ENCODE measurements around the gene OR4K14. TPM values are rescaled to one million over a fixed set of nuclear protein-coding genes. Genes with fewer than 3 reads are reported as not detected.

Gene OR4K14
- total and polyA plus RNA-seq, 2 donors from 2014 or later = not detected

DNA sequence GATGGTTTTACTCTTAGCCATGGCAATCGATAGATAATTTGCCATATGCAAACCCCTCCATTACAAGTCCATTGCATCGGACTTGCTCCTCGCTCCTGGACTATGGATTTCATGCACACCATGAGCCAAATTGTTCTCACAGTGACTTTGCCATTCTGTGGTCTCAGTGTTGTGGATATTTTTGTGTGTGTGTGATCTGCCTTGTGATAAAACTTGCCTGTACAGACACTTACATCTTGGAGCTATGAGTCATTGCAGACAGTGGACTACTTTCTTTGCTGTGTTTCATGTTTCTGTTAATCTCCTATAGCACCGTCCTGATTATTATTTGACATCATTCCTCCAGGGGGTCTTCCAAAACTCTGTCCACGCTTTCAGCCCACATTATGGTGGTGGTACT is 25.1 kb upstream of the OR4K14 start:
- H3K27ac ChIP-seq (ENCODE audit: low read depth in 2 of 2, low read length in 2 of 2) = no peak overlapping the region
- no peaks in the 10 kb centered on the region for H3K9me3 ChIP-seq (ENCODE audit: control insufficient read depth in 2 of 3, insufficient read depth in 1 of 3, low read length in 3 of 3)
- H3K4me1 ChIP-seq (ENCODE audit: control insufficient read depth in 2 of 3, insufficient read depth in 2 of 3, low read depth in 1 of 3, low read length in 3 of 3) = no peaks in the 10 kb centered on the region
- DNase-seq = no peak
- TF ChIP-seq, protein P1, sequence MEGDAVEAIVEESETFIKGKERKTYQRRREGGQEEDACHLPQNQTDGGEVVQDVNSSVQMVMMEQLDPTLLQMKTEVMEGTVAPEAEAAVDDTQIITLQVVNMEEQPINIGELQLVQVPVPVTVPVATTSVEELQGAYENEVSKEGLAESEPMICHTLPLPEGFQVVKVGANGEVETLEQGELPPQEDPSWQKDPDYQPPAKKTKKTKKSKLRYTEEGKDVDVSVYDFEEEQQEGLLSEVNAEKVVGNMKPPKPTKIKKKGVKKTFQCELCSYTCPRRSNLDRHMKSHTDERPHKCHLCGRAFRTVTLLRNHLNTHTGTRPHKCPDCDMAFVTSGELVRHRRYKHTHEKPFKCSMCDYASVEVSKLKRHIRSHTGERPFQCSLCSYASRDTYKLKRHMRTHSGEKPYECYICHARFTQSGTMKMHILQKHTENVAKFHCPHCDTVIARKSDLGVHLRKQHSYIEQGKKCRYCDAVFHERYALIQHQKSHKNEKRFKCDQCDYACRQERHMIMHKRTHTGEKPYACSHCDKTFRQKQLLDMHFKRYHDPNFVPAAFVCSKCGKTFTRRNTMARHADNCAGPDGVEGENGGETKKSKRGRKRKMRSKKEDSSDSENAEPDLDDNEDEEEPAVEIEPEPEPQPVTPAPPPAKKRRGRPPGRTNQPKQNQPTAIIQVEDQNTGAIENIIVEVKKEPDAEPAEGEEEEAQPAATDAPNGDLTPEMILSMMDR (IDR thresholded peaks at IDR 0.05; ENCODE audit: borderline replicate concordance, extremely low read depth, insufficient read depth) = no peak
- intact Hi-C loops (cut with DNase I) = no loop called here
- no peak overlapping the region for H3K4me3 ChIP-seq (ENCODE audit: low read length in 3 of 3)
- FAIRE-seq = no peak
- H3K36me3 ChIP-seq (ENCODE audit: control insufficient read depth in 2 of 3, insufficient read depth in 3 of 3, low read length in 3 of 3) = no peaks in the 10 kb centered on the region
- H3K9ac ChIP-seq (ENCODE audit: low read length in 3 of 3) = no peak overlapping the region
- H3K27me3 ChIP-seq (ENCODE audit: control insufficient read depth, insufficient read depth, low read length) = no peaks in the 10 kb centered on the region

DNA sequence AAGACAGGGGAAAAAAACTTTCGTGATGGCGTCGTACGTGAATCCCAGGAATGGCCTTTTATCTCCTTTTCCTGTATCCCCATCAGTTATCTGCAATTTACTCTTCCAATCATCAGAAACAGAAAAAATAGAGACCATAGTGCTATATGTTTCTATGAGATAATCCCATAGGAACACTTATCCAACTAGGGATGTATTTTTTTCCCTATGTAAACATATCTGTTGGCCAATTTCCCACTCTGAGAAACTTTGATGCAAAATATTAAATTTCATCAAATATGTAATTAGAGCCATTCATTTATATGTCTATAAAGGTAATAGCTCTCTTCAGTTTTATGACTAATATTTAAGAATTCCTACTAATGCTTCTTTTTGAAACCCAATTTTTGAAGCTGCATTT is 16.8 kb upstream of the OR4K14 start, which contains the start of gene OR4K13:
OR4K13 (minus strand) TSS at position 101 of the 400 bp plus-strand sequence. CDS start 1,280 bp downstream, outside the sequence.
- H3K4me1 ChIP-seq (ENCODE audit: control insufficient read depth in 2 of 3, insufficient read depth in 2 of 3, low read depth in 1 of 3, low read length in 3 of 3) = no peaks in the 10 kb centered on the region
- H3K9ac ChIP-seq (ENCODE audit: low read length in 3 of 3) = no peak within 1 kb of the TSS
- H3K9me3 ChIP-seq (ENCODE audit: control insufficient read depth in 2 of 3, insufficient read depth in 1 of 3, low read length in 3 of 3) = no peaks in the 10 kb centered on the region
- no peaks in the 10 kb centered on the region for H3K36me3 ChIP-seq (ENCODE audit: control insufficient read depth in 2 of 3, insufficient read depth in 3 of 3, low read length in 3 of 3)
- H3K27ac ChIP-seq (ENCODE audit: low read depth in 2 of 2, low read length in 2 of 2) = no peak within 1 kb of the TSS
- H3K27me3 ChIP-seq (ENCODE audit: control insufficient read depth, insufficient read depth, low read length) = no peaks in the 10 kb centered on the region
- FAIRE-seq = no peak
- intact Hi-C loops (cut with DNase I) = no loop called here
- no peak within 1 kb of the TSS for H3K4me3 ChIP-seq (ENCODE audit: low read length in 3 of 3)
- no peak for DNase-seq
- TF ChIP-seq, protein P1 (IDR thresholded peaks at IDR 0.05; ENCODE audit: borderline replicate concordance, extremely low read depth, insufficient read depth) = no peak

GRCh38 chr14:20035449-20035848 is 16.3 kb upstream of the OR4K14 start:
- no peak overlapping the region for H3K27ac ChIP-seq (ENCODE audit: low read depth in 2 of 2, low read length in 2 of 2)
- intact Hi-C loops (cut with DNase I) = no loop called here
- no peak for DNase-seq
- no peak for FAIRE-seq
- no peaks in the 10 kb centered on the region for H3K9me3 ChIP-seq (ENCODE audit: control insufficient read depth in 2 of 3, insufficient read depth in 1 of 3, low read length in 3 of 3)
- no peaks in the 10 kb centered on the region for H3K4me1 ChIP-seq (ENCODE audit: control insufficient read depth in 2 of 3, insufficient read depth in 2 of 3, low read depth in 1 of 3, low read length in 3 of 3)
- H3K36me3 ChIP-seq (ENCODE audit: control insufficient read depth in 2 of 3, insufficient read depth in 3 of 3, low read length in 3 of 3) = no peaks in the 10 kb centered on the region
- no peaks in the 10 kb centered on the region for H3K27me3 ChIP-seq (ENCODE audit: control insufficient read depth, insufficient read depth, low read length)
- no peak overlapping the region for H3K4me3 ChIP-seq (ENCODE audit: low read length in 3 of 3)
- TF ChIP-seq, protein P1 (IDR thresholded peaks at IDR 0.05; ENCODE audit: borderline replicate concordance, extremely low read depth, insufficient read depth) = no peak
- H3K9ac ChIP-seq (ENCODE audit: low read length in 3 of 3) = no peak overlapping the region

- H3K27me3 ChIP-seq (ENCODE audit: control insufficient read depth, insufficient read depth, low read length) = no peaks in the 10 kb centered on the region
- H3K9me3 ChIP-seq (ENCODE audit: control insufficient read depth in 2 of 3, insufficient read depth in 1 of 3, low read length in 3 of 3) = peaks cover 0 to 2% (median 0%) of the 10 kb centered on the region in 3 donors
- DNase-seq = no peak
- no peak overlapping the region for H3K4me3 ChIP-seq (ENCODE audit: low read length in 3 of 3)
- no peaks in the 10 kb centered on the region for H3K36me3 ChIP-seq (ENCODE audit: control insufficient read depth in 2 of 3, insufficient read depth in 3 of 3, low read length in 3 of 3)
- no peak overlapping the region for H3K9ac ChIP-seq (ENCODE audit: low read length in 3 of 3)
- no peaks in the 10 kb centered on the region for H3K4me1 ChIP-seq (ENCODE audit: control insufficient read depth in 2 of 3, insufficient read depth in 2 of 3, low read depth in 1 of 3, low read length in 3 of 3)
- H3K27ac ChIP-seq (ENCODE audit: low read depth in 2 of 2, low read length in 2 of 2) = no peak overlapping the region
- FAIRE-seq = no peak
- intact Hi-C loops (cut with DNase I) = no loop called here
- TF ChIP-seq, protein P1 (IDR thresholded peaks at IDR 0.05; ENCODE audit: borderline replicate concordance, extremely low read depth, insufficient read depth) = no peak
Observed at GRCh38 chr14:20031058-20031457, 12.0 kb upstream of the OR4K14 start.
